OCI-LY3 (cell line): Measurements from ENCODE around the gene ATP10A.

ENCODE experiments used
- CTCF ChIP-seq: fragments of 200-600, 300-600 bp; sonication (generic); IDR thresholded peaks from 2 replicates; pipeline ENCODE4 v1.5.1; 2014; ENCODE audit warnings: antibody characterized with exemption, low read length, low read depth
- EZH2phosphoT487 ChIP-seq: fragments of 200-600 bp; shearing (Covaris generic); IDR thresholded peaks from 2 replicates; pipeline ENCODE4 v1.6.1; 2018; ENCODE audit warnings: antibody characterized with exemption, mixed run types, low read depth

- TF ChIP-seq CTCF (no peak), EZH2phosphoT487 (no peak)
Observed at GRCh38 chr15:25761971-25762662, 101.0 kb downstream of the ATP10A start.
